Endometrial microvascular endothelial cells (primary cell): ENCODE data around the gene ZBTB34. TPM values are rescaled to one million over a fixed set of nuclear protein-coding genes. Genes with fewer than 3 reads are reported as not detected.

Source experiments
- in situ Hi-C: cut with HindIII; loops from 2 replicates; pipeline ENCODE4 v1.10.0; 2017; ENCODE audit warnings: low sequenced_read_pairs, low pct_unique_long_range_greater_than_20kb; ENCODE audit errors: inconsistent ontology term
- total RNA-seq: library from RNA; depleted of rRNA; stranded (reverse); fragments of >200 nt; gene quantifications from one replicate; pipeline ENCODE4 v1.2.3, GENCODE V29; 2015; ENCODE audit errors: inconsistent ontology term

ZBTB34 gene
- total RNA-seq, 1 donor from 2014 or later: 3.6 TPM

DNA sequence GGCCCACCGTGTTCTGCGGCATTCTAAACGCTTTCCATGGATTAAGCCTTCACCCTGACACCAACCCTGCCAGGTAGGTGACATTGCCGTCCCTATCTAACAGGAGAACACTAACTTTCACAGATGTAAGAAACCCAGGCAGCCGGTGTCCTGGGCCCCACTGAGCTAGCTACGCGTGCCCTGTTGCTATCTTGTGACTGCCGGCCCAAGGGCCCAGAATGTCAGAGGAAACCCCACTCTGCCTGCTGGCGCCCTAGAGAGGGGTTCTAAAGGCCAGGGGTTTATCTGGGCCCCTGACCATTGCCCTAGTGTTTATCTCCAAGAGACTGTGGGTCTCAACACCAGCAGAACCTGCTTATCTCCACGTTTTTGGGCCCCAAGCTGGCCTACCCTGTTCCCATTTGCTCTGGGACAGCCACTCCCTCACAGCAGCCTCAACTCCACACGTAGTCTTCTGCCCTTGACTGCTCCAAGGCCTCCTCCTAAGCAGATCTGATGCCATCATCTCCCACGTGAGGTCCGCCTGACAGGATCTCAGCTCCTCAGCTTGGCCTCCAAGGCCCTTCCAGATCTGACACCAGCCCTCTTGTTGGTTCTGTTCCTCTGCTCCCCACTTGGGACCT is 18.1 kb upstream of the ZBTB34 start:
- in situ Hi-C loops: no loop called here

DNA sequence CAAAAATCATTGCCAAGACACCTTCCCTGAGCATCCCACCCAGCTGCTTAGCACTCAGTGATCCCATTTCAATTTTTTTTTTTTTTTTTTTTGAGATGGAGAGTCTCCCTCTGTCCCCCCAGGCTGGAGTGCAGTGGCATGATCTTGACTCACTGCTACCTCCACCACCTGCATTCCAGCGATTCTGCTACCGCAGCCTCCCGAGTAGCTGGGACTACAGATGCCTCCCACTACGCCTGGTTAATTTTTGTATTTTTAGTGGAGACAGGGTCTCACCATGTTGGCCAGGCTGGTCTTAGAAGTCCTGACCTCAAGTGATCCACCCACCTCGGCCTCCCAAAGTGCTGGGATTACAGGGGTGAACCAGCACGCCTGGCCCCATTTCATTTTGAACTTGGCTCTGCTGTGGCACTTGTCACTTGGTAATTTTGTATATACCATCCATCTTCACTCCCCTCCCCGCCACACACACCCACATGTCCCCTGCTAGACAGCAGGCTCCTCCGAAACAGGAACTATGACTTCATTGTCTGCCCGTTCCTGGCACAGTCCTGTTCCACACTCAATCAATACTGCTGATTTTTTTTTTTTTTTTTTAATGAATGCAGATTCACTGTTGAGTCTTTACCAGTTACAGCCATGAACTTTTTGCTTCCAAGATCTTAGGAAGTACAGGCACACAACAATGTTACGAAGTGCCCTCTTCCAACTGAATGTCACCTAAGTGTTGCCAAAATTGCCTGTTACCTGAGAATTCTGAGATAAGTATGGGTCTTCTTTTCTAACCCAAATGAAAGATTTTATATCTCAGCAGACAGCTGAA is 17.3 kb upstream of the ZBTB34 start:
- in situ Hi-C loops: no loop called here

DNA sequence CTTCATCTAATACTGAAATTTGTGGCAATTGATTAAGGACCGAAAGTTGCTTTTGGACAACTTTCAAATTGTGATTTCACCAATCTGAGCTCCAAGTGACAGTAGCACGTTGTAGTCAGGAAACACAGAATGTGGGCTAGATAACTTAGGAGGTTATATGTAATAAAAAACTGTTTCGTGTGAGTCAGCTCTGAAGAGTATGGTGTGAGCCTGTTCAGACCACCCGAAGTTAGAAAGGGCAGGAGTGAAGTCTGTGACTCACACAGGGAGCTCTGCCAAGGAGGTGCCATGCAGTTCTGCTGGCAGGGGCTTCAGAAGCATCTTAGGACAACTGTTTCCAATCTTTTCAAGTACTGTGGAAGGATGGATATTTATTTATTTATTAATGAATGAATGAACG is 16.4 kb upstream of the ZBTB34 start:
- in situ Hi-C loops: no loop called here

DNA sequence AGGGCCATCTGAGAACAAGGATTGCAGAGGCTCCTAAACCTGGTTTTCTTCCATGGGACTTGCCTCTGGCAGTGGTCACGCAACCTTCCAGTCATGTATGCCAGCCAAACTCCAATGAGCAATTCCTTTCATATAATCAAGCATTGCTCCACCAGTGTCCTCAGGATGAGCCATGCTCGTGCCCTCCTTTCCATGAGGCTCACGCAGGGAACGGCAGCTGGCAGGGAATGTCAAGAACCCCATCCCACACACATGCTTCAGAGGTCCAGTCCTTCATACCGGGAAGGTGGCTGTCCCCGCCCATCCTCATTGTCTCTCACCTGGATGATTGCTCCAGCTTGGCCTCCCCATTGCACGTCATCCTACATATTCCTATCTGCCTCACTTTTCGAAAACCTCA is 13.4 kb upstream of the ZBTB34 start:
- in situ Hi-C loops: no loop called here

DNA sequence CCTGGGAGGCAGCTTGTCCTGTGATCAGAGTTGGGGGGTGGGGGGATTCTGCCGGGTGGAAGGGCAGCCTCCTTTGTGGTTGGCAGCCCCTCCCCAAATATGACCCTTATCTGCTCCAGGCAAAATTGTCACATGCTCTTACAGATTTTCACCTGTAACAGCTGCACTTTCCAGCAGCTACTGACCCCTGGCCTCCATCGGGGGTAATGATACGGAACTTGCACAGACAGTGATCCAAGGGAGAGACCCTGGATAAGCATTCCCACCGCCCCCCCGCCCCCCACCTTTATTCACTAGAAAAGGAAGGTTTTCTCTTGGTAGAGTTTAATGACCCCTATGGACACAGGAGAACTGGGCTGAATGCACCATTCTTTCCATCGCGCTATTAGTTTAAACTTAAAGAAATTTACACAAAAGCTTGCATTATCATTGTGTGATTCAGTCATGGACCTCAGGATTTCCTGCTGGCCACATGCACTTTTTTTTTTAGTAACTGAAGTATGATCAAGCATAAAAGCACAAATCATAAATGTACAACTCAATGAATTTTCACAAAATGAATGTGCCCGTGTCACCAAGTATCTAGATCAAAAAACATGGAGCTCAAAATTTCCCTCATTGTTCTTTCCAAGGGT is 10.7 kb upstream of the ZBTB34 start:
- in situ Hi-C loops: no loop called here

DNA sequence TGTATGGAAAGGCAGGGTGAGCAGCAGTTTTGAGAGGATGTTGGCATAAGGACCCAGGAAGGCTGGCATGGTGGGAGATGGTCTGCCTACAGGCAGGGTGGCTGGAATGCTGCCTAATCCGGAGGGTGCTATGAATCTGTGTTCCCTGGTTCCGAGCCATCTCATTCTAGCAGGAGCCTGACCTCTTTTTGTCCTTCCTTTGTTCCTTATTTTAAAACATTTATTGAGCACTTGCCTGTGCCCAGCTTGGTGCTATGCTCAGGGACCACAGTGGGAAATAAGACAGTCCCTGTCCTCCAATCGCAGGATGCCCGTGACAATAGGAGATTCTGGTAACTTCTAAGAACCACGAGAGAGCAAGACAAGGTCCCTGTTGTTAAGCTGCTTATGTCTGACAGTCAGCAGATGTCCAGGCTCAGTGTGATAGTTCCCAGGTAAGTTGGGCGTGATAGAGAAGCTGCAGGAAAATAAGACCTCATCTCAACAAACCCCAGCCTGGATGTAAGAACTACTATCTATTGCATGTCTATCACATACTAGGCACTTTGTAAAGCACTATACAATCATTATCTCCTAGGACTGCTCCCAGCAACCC is 9.1 kb upstream of the ZBTB34 start:
- in situ Hi-C loops: no loop called here

DNA sequence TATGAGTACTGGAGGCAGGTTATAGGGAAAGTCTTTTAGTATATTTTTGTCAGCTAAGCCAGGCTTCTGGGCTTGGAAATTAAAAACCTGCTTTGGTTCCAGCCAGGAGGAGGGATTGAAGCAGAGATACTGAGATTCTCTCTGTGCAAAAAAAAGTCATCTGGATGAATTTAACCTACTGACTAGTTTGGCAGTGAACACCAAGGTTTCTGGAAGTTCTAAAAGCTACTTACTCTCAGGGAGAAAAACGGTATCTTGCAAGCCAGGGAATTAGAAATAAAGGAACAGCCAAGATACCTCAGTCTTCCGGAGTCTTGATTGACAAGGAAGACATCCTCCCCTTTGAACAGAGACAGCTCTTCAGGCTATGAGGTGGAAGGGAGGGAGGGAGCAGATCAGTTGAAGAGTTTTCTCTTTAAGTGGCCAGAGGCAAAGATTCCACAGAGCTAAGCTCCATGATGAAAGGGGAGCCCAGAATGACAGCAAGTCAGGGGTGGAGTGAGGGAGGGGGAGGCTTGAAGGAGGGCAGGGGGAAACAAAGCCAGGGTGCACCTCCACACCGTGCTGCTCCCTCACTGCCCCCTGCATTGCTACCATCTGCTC is 8.3 kb upstream of the ZBTB34 start:
- in situ Hi-C loops: no loop called here

DNA sequence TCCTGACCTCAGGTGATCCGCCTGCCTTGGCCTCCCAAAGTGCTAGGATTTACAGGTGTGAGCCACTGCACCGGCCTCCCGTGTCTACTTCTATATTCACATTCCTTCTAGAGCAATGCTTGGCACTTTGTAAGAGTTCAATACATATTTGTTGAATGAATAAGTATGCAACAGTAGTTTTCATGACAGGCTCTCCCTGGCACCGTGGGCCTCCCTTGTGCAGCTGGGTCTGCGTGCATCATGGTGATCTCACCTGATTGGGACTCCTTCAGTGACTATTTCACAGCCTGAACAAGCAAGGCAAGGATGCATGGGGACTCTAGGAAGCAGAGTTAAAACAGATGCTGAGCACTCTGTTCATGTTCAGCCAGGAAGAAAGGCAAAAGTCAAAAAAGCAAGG is 6.8 kb upstream of the ZBTB34 start:
- in situ Hi-C loops: no loop called here

DNA sequence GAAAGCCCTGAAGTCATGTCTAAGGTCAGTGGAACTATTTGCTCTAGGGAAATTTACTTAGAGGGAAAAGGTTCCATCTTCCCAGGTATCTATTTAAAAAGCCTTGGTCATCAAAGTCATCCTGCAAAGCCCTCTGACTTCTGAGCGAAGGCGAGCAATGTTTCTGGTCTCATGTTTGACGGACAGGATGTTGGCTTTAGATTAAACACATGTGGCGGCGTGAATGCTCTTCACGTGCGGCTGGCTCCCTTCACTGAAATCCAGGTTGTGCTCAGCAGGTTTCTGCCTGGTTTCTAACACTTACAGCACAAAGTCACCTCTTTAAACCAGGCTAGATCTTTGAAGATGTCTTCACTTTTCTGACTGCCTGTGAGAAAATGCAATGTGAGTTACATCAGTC is 5.7 kb upstream of the ZBTB34 start:
- in situ Hi-C loops: no loop called here

DNA sequence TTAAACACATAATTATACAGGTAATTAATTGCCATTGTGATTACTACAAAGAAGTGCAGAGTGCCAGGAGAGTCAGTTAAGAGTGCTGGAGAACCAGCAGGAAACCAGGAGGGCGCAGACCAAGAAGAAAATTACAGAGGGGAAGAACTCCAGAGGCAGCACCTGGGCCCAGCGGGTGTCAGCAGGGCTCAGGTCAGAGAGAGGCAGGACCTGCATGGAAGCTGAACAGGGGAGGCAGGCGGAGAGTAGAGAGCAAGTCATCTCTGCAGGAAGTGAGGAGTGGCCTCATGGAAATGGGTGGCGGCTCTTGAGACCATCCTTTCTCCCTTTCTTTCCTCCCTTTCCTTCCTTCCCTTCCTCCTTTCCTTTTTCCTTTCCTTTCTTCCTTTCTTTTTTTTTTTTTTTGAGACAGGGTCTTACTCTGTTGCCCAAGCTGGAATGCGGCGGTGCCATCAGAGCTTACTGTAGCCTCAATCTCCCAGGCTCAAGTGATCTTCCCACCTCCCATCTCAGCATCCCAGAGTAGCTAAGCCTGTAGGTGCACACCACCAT is 4.0 kb upstream of the ZBTB34 start:
- in situ Hi-C loops: no loop called here

DNA sequence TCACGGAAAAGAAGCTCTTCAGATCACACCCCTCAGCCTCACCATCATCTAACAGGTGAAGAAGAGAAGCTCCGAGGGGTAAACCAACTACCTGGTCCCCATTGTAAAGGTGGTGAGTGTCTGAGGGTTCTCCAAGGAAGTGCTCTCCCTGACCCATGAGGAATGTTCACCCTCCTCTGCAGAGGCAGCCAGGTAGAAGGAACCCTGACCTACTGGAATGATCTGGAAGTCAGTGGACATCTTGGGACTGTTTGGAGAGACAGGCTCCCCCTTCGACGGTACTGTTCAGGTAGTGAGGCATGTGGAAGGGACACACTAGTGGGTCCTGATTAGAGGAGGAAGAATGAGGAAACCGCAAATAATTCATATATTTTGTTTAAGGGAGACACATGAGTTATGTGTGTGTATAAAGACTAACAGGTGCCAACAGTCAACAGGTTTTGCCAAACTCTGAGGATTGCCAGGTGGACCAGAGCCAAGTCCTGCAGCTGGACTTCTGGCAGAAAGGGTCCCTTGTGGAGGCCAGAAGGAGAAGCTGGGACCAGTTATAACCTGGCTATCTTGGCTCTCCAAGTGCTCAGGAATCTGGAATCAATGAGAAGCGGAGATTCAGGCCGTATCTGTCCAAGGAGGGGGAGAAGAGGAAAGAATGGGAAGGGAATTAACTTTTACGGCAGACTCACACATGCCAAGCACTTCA is 3.0 kb upstream of the ZBTB34 start:
- in situ Hi-C loops: no loop called here

DNA sequence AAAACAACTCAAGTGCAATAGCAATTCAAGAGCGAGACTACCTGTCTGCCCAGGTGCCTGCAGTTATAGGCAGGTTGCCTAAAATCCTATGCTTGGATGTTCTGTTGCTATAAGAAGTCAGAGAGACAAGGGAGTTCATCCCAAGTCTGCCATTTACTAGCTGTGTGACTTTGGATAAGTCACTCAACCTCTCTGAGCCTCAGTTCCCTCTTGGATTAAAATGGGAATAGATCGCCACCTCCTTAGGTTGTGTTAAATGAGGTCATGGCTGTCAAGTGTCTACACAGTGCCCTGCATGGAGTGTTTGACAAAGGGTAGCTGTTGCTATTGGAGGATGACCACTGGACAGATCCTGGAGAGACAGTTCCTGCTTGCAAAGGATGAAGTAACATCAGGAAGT is 1.3 kb upstream of the ZBTB34 start:
- in situ Hi-C loops: no loop called here

DNA sequence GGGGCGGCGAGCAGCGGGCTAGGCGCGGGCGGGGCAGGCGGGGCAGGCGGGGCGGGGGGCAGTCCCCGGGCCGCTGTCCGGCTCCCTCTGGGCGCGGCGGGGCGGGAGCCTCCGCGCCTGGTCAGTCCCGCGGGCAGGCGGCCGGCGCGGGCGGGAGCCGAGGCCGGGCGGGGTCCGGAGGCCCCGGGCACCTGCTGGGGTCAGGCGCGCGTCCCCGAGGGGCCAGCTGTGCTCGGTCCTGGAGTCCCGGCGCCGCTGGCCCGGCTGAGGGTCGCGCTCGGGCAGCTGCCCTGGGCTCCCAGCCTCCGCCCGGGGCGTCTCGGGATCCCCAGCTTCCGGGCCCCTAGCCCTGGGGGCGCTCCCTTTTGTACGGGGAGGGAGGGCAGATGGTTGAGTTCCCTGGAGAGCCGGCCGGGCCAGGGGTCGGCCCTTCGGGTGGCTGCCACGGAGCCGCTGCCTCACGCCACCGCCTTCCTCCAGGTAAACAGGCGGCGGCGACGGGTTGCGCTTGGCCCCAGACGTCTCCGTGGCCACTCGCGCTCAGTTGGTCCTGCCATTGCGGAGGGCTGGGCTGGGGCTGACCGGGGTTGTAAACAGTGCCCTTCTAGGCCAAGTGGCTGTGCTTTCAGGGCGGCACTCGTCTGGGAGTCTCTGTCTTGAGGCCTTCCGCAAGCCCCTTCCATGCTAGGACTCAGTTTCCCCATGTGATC is 473 bp downstream of the ZBTB34 start:
- in situ Hi-C loops: no loop called here

DNA sequence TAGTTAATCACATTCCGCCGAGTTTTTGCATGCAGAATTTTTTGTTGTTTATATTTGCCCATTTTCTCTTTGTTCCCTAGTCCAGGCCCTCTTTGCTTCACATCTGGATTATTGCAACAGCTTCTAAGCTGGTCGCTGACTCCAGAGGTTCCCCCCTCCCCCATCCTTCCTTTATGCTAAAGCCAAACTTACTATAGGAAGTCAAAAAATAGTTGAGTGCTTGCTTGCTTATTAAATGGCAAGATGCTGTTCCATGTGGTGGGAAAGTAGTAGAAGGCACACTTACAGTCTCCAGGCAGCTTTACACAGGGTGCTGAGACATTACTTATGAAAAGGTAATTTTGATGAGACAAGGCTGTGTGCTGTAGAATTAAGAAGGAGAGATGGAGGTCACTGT is 1.3 kb downstream of the ZBTB34 start:
- in situ Hi-C loops: no loop called here

DNA sequence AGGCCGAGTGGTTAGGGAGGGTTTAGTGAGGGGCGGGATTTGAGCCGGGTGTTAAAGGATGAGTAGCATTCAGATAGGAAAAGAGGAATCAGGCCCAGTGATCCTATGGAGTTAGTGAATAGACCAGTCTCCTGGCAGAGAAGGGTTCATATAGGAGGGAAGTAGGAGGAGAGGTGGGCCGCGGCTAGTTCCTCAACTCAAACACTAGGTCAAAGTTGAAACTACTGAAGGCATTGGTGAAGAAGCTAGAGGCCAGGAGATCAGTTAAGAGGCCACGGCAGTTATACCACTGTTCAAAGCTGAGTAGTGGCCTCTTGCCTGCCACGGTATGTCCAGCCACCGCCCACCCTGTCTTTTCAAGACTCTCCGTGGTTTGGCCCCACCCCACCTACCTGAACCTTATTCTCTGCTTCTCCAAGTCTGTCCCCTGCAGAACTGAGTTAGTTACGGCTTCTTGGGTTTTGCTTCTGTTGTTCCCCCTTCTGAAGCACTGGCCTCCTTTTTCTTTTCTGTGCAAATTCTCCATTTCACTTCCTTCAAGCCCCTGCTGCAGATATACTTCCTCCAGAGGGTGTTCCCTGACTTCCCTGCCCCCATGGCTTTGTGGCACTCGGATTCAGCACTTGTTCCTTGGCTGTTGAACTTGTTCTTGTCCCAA is 1.8 kb downstream of the ZBTB34 start:
- in situ Hi-C loops: no loop called here

DNA sequence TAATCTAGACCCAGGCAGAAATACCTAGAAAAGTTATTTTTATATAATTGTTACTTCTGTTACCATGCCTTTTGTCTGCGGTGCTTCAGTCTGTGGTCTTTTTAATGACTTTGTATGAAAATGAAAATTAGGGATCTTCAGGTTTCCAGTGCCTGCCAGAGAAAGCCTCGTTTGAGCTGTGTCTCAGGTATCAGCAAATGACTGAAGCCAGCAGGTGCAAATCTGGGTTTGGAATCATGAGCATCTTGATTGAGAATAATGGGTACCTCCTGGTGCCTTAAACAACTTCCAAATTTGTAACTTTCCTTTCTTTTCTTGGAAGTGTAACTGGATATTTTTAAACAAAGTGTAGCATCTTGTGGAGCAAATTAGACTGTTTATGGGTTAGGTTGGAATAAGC is 4.3 kb downstream of the ZBTB34 start:
- in situ Hi-C loops: no loop called here

DNA sequence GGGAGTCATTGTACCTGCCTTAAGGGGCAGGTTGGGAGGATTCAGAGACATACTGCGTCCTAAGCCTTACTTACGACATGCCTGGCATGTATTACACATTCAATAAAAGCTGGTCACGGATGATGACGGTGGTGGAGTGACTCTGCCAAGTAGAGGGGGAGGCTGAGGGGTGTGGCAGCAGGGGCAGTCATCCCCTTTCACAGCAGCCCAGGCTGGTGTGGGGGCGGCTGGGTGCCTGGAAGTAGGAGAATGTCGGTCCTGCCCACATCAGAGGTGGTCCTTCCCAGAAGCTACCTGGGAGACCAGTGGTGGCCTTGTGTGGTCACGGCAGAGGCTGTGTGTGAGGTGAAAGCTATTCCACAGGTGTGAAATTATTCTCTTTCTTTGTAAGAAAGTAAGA is 8.9 kb downstream of the ZBTB34 start:
- in situ Hi-C loops: no loop called here

DNA sequence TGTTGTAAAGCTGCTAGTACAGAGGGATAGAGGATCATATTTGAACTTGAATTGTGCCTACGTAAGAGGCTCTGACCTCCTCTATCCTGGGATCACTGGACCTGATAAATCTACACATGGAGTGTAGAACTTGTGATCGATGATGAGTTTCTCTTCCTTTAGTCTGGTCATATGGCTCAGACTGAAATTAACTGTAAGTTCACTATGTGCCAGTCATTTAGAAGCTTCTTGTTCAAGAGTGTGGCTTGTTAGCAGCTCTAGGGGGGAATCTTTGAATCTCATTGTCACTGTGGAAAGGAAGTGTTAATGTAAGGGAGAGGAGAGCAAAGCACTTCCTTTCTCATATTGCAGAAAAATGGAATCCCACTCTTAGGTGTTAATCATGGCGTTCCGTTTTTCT is 12.1 kb downstream of the ZBTB34 start:
- in situ Hi-C loops: no loop called here
